ENCODE results near the gene STK24. TPM values are rescaled to one million over a fixed set of nuclear protein-coding genes. Genes with fewer than 3 reads are reported as not detected.
A peak's percentile ranks its signal among the peaks of the same experiment; 100 is the strongest.

The STK24 gene
- total RNA-seq, 1 donor from 2014 or later: 168 TPM

- no peak for TF ChIP-seq CTCF (IDR thresholded peaks at IDR 0.05; ENCODE audit: insufficient read depth, low read length, severe bottlenecking)
- DNase-seq (ENCODE audit: low read depth) (no peak), FAIRE-seq (no peak)
- H3K4me3 ChIP-seq (ENCODE audit: low read depth, low read length): no peak overlapping the region
- H3K27me3 ChIP-seq (ENCODE audit: control insufficient read depth, insufficient read depth, low read length): no peaks in the 10 kb centered on the region
- peaks cover 3% of the 10 kb centered on the region for H3K36me3 ChIP-seq (ENCODE audit: control insufficient read depth, insufficient read depth, low read length)
Measured at GRCh38 chr13:98565726-98566565, 11.0 kb downstream of the STK24 start.

GRCh38 chr13:98564204-98564603, 12.7 kb downstream of the STK24 start:
- Histone ChIP-seq H3K36me3 (ENCODE audit: control insufficient read depth, insufficient read depth, low read length) (peaks cover 7% of the 10 kb centered on the region), H3K27me3 (ENCODE audit: control insufficient read depth, insufficient read depth, low read length) (no peaks in the 10 kb centered on the region), H3K4me3 (ENCODE audit: low read depth, low read length) (no peak overlapping the region)
- no peak for TF ChIP-seq CTCF (IDR thresholded peaks at IDR 0.05; ENCODE audit: insufficient read depth, low read length, severe bottlenecking)
- DNase-seq (ENCODE audit: low read depth): no peak
- FAIRE-seq: no peak

GRCh38 chr13:98563071-98563470, 13.8 kb downstream of the STK24 start:
- no peak for TF ChIP-seq CTCF (IDR thresholded peaks at IDR 0.05; ENCODE audit: insufficient read depth, low read length, severe bottlenecking)
- Histone ChIP-seq H3K36me3 (ENCODE audit: control insufficient read depth, insufficient read depth, low read length) (peaks cover 7% of the 10 kb centered on the region), H3K4me3 (ENCODE audit: low read depth, low read length) (no peak overlapping the region), H3K27me3 (ENCODE audit: control insufficient read depth, insufficient read depth, low read length) (no peaks in the 10 kb centered on the region)
- DNase-seq (ENCODE audit: low read depth): no peak
- FAIRE-seq: peak; percentile 23

GRCh38 chr13:98559169-98559568, 17.7 kb downstream of the STK24 start:
- Histone ChIP-seq H3K4me3 (ENCODE audit: low read depth, low read length) (no peak overlapping the region), H3K36me3 (ENCODE audit: control insufficient read depth, insufficient read depth, low read length) (peaks cover 7% of the 10 kb centered on the region), H3K27me3 (ENCODE audit: control insufficient read depth, insufficient read depth, low read length) (no peaks in the 10 kb centered on the region)
- no peak for FAIRE-seq
- no peak for DNase-seq (ENCODE audit: low read depth)
- no peak for TF ChIP-seq CTCF (IDR thresholded peaks at IDR 0.05; ENCODE audit: insufficient read depth, low read length, severe bottlenecking)

GRCh38 chr13:98557937-98558792, 18.7 kb downstream of the STK24 start:
- H3K27me3 ChIP-seq (ENCODE audit: control insufficient read depth, insufficient read depth, low read length): no peaks in the 10 kb centered on the region
- FAIRE-seq (no peak), DNase-seq (ENCODE audit: low read depth) (peak; percentile 59)
- H3K4me3 ChIP-seq (ENCODE audit: low read depth, low read length): no peak overlapping the region
- no peak for TF ChIP-seq CTCF (IDR thresholded peaks at IDR 0.05; ENCODE audit: insufficient read depth, low read length, severe bottlenecking)
- peaks cover 6% of the 10 kb centered on the region for H3K36me3 ChIP-seq (ENCODE audit: control insufficient read depth, insufficient read depth, low read length)
